HUES64 (cell line): Measurements from ENCODE around the gene PLA2G4E.

ENCODE experiments used
- H3K27ac ChIP-seq: 2 replicates; pipeline ENCODE4 v1.7.0; 2013; ENCODE audit warnings: low read depth, low read length, inconsistent platforms
- H3K27me3 ChIP-seq: 2 replicates; pipeline ENCODE4 v1.6.1; 2013; ENCODE audit warnings: mild to moderate bottlenecking, low read length; ENCODE audit not compliant: insufficient read depth
- H3K36me3 ChIP-seq: 2 replicates; pipeline ENCODE4 v1.6.1; 2013; ENCODE audit warnings: mild to moderate bottlenecking, low read length; ENCODE audit not compliant: insufficient read depth
- H3K4me1 ChIP-seq: 2 replicates; pipeline ENCODE4 v1.6.1; 2013; ENCODE audit warnings: mild to moderate bottlenecking, low read length, moderate library complexity; ENCODE audit not compliant: insufficient read depth
- H3K4me3 ChIP-seq: 2 replicates; pipeline ENCODE4 v1.5.1; 2013; ENCODE audit warnings: mild to moderate bottlenecking, low read length, moderate library complexity
- H3K9ac ChIP-seq: 2 replicates; pipeline ENCODE4 v1.6.1; 2013; ENCODE audit warnings: mild to moderate bottlenecking, low read depth, low read length
- H3K9me3 ChIP-seq: 2 replicates; pipeline ENCODE4 v1.6.1; 2013; ENCODE audit warnings: low read depth, low read length; ENCODE audit not compliant: insufficient read depth
- WGBS: fragments of 150-250, 120-280 bp; methylation state at CpG from one replicate; pipeline ENCODE4 v1.1.7; 2013; ENCODE audit warnings: missing lambda C conversion rate; 5-methylcytosine and 5-hydroxymethylcytosine counted together

Gene PLA2G4E

GRCh38 chr15:42034628-42035434, 14.0 kb upstream of the PLA2G4E start:
- Histone ChIP-seq H3K9me3 (no peaks in the 10 kb centered on the region), H3K27me3 (no peaks in the 10 kb centered on the region), H3K4me3 (no peak overlapping the region), H3K9ac (no peak overlapping the region), H3K4me1 (peaks cover 12% of the 10 kb centered on the region), H3K27ac (no peak overlapping the region), H3K36me3 (no peaks in the 10 kb centered on the region)
- WGBS: 77% methylated on average over 7 of the region's 8 CpGs

GRCh38 chr15:42033214-42033873, 12.5 kb upstream of the PLA2G4E start:
- H3K36me3 ChIP-seq: no peaks in the 10 kb centered on the region
- no peak overlapping the region for H3K27ac ChIP-seq
- H3K27me3 ChIP-seq: no peaks in the 10 kb centered on the region
- no peak overlapping the region for H3K9ac ChIP-seq
- H3K9me3 ChIP-seq: no peaks in the 10 kb centered on the region
- H3K4me1 ChIP-seq: peaks cover 12% of the 10 kb centered on the region
- H3K4me3 ChIP-seq: no peak overlapping the region
- WGBS: 97% methylated on average over 3 of the region's 3 CpGs

GRCh38 chr15:42032376-42033213, 11.8 kb upstream of the PLA2G4E start:
- Histone ChIP-seq H3K27me3 (no peaks in the 10 kb centered on the region), H3K9ac (no peak overlapping the region), H3K27ac (no peak overlapping the region), H3K4me3 (no peak overlapping the region), H3K4me1 (peaks cover 12% of the 10 kb centered on the region), H3K36me3 (no peaks in the 10 kb centered on the region), H3K9me3 (no peaks in the 10 kb centered on the region)
- WGBS: 85% methylated on average over 9 of the region's 9 CpGs

- Histone ChIP-seq H3K4me1 (peaks cover 12% of the 10 kb centered on the region), H3K4me3 (no peak overlapping the region), H3K27ac (no peak overlapping the region), H3K36me3 (no peaks in the 10 kb centered on the region), H3K9me3 (no peaks in the 10 kb centered on the region), H3K9ac (no peak overlapping the region), H3K27me3 (no peaks in the 10 kb centered on the region)
- WGBS: 87% methylated on average over 5 of the region's 6 CpGs
These were observed 10.5 kb upstream of the PLA2G4E start for GRCh38 chr15:42031198-42031915.

- peaks cover 25% of the 10 kb centered on the region for H3K9me3 ChIP-seq
- H3K4me1 ChIP-seq: no peaks in the 10 kb centered on the region
- no peaks in the 10 kb centered on the region for H3K27me3 ChIP-seq
- no peak overlapping the region for H3K27ac ChIP-seq
- no peak overlapping the region for H3K4me3 ChIP-seq
- no peak overlapping the region for H3K9ac ChIP-seq
- H3K36me3 ChIP-seq: no peaks in the 10 kb centered on the region
- WGBS: 94% methylated on average over 7 of the region's 7 CpGs
These were observed 6.7 kb upstream of the PLA2G4E start for GRCh38 chr15:42027521-42027920.

GRCh38 chr15:42024303-42024702, 3.5 kb upstream of the PLA2G4E start:
- H3K27me3 ChIP-seq: no peaks in the 10 kb centered on the region
- WGBS: 96% methylated on average over 3 of the region's 4 CpGs
- H3K4me1 ChIP-seq: no peaks in the 10 kb centered on the region
- H3K27ac ChIP-seq: no peak overlapping the region
- H3K9me3 ChIP-seq: peaks cover 40% of the 10 kb centered on the region
- H3K9ac ChIP-seq: no peak overlapping the region
- no peaks in the 10 kb centered on the region for H3K36me3 ChIP-seq
- H3K4me3 ChIP-seq: no peak overlapping the region

GRCh38 chr15:42021593-42021992, 751 bp upstream of the PLA2G4E start:
- H3K36me3 ChIP-seq: no peaks in the 10 kb centered on the region
- H3K4me3 ChIP-seq: no peak overlapping the region
- no peaks in the 10 kb centered on the region for H3K27me3 ChIP-seq
- no peaks in the 10 kb centered on the region for H3K4me1 ChIP-seq
- H3K27ac ChIP-seq: no peak overlapping the region
- 88% methylated on average over 5 of the region's 5 CpGs for WGBS
- no peak overlapping the region for H3K9ac ChIP-seq
- H3K9me3 ChIP-seq: peaks cover 40% of the 10 kb centered on the region

GRCh38 chr15:42018306-42019224, 2.3 kb downstream of the PLA2G4E start:
- H3K36me3 ChIP-seq: no peaks in the 10 kb centered on the region
- no peak overlapping the region for H3K4me3 ChIP-seq
- no peak overlapping the region for H3K27ac ChIP-seq
- no peaks in the 10 kb centered on the region for H3K4me1 ChIP-seq
- 93% methylated on average over 6 of the region's 6 CpGs for WGBS
- no peak overlapping the region for H3K9ac ChIP-seq
- no peaks in the 10 kb centered on the region for H3K27me3 ChIP-seq
- H3K9me3 ChIP-seq: peaks cover 25% of the 10 kb centered on the region

- Histone ChIP-seq H3K36me3 (no peaks in the 10 kb centered on the region), H3K9ac (no peak overlapping the region), H3K4me3 (no peak overlapping the region), H3K4me1 (no peaks in the 10 kb centered on the region), H3K27ac (no peak overlapping the region), H3K27me3 (no peaks in the 10 kb centered on the region), H3K9me3 (peaks cover 10% of the 10 kb centered on the region)
- 91% methylated on average over 6 of the region's 6 CpGs for WGBS
These were observed 3.9 kb downstream of the PLA2G4E start for GRCh38 chr15:42016971-42017370.

GRCh38 chr15:42014406-42014805, 6.4 kb downstream of the PLA2G4E start:
- no peak overlapping the region for H3K9ac ChIP-seq
- H3K27ac ChIP-seq: no peak overlapping the region
- H3K27me3 ChIP-seq: no peaks in the 10 kb centered on the region
- no peak overlapping the region for H3K4me3 ChIP-seq
- 94% methylated on average over 4 of the region's 4 CpGs for WGBS
- H3K4me1 ChIP-seq: no peaks in the 10 kb centered on the region
- H3K9me3 ChIP-seq: no peaks in the 10 kb centered on the region
- H3K36me3 ChIP-seq: no peaks in the 10 kb centered on the region
